PFSK-1 (cell line): ENCODE data around the gene DRC3.

Source experiments
- REST ChIP-seq, 2 experiments: IDR thresholded peaks; 2 replicates each; pipeline versions ENCODE4 v1.6.1 to v1.8.0; 2011 to 2012; ENCODE audit warnings: low read depth in 2 of 2, low read length in 2 of 2, control low read depth in 1 of 2, inconsistent platforms in 1 of 2, mild to moderate bottlenecking in 1 of 2, moderate library complexity in 1 of 2; ENCODE audit not compliant: insufficient read depth in 1 of 2
- SIN3A ChIP-seq: IDR thresholded peaks from 2 replicates; pipeline ENCODE4 v1.6.1; 2012; ENCODE audit warnings: mild to moderate bottlenecking, low read length, moderate library complexity, borderline replicate concordance; ENCODE audit not compliant: insufficient read depth
- TAF1 ChIP-seq: IDR thresholded peaks from 2 replicates; pipeline ENCODE4 v1.6.1; 2012; ENCODE audit warnings: low read length, control low read depth, borderline replicate concordance; ENCODE audit not compliant: insufficient read depth

GRCh38 chr17:17934806-17935205 is 37.9 kb upstream of the DRC3 start:
- TF ChIP-seq TAF1 = no peak
- no peak for TF ChIP-seq REST (IDR thresholded peaks at IDR 0.05; ENCODE audit: insufficient read depth in 1 of 2, low read depth in 2 of 2, low read length in 2 of 2)
- no peak for TF ChIP-seq SIN3A
